ENCODE data around the gene CCDC184.

GRCh38 chr12:48145981-48146380, 37.5 kb upstream of the CCDC184 start:
- TF ChIP-seq CTCF (IDR thresholded peaks at IDR 0.05; ENCODE audit: low read depth, low read length) = no peak
- no peak for TF ChIP-seq POLR2A (IDR thresholded peaks at IDR 0.05; ENCODE audit: extremely low read depth, insufficient read length)
- TF ChIP-seq MYC (IDR thresholded peaks at IDR 0.05; ENCODE audit: low read depth, low read length) = no peak
